Hematopoietic multipotent progenitor cell treated with erythropoietin and hydrocortisone succinate and interleukin-3 and kit ligand, for 4 days (in vitro differentiated cells): ENCODE measurements around the gene ANKRD30A.
"Not testable (repeated sequence)": the region's sequence is repeated elsewhere in the genome, so short reads cannot be mapped to it uniquely, and the experiment has no call there.

Experiments used
- DNase-seq: peaks from one replicate; pipeline ENCODE4 v3.0.0-alpha.2; 2015

The ANKRD30A gene

GRCh38 chr10:37269554-37270256 is 144.3 kb downstream of the ANKRD30A start:
- no peak for DNase-seq

- DNase-seq, result no peak
These were observed 149.9 kb downstream of the ANKRD30A start for GRCh38 chr10:37275216-37275777.

- no peak for DNase-seq
These were observed 159.7 kb downstream of the ANKRD30A start for GRCh38 chr10:37285063-37285462.

- no peak for DNase-seq
These were observed 164.6 kb downstream of the ANKRD30A start for GRCh38 chr10:37289833-37290464.

GRCh38 chr10:37301271-37301670 is 175.9 kb downstream of the ANKRD30A start:
- no peak for DNase-seq

GRCh38 chr10:37304036-37304435 is 178.6 kb downstream of the ANKRD30A start:
- DNase-seq, result no peak

- DNase-seq, result no peak
These were observed 189.0 kb downstream of the ANKRD30A start for GRCh38 chr10:37314350-37314749.

GRCh38 chr10:37314862-37315261 is 189.5 kb downstream of the ANKRD30A start:
- DNase-seq, result no peak

- DNase-seq, result no peak
These were observed 219.0 kb downstream of the ANKRD30A start for GRCh38 chr10:37344413-37344812.

- DNase-seq, result no peak
These were observed 254.6 kb downstream of the ANKRD30A start for GRCh38 chr10:37379991-37380390.

GRCh38 chr10:37381271-37381670 is 255.9 kb downstream of the ANKRD30A start:
- DNase-seq, result no peak

- DNase-seq, result no peak
These were observed 259.5 kb downstream of the ANKRD30A start for GRCh38 chr10:37384923-37385322.

GRCh38 chr10:37390926-37391325 is 265.5 kb downstream of the ANKRD30A start:
- peak; percentile 24 for DNase-seq

GRCh38 chr10:37400774-37401173 is 275.4 kb downstream of the ANKRD30A start:
- not testable (repeated sequence) for DNase-seq

GRCh38 chr10:37401225-37401624 is 275.8 kb downstream of the ANKRD30A start:
- DNase-seq, result no peak

GRCh38 chr10:37403776-37404175 is 278.4 kb downstream of the ANKRD30A start:
- no peak for DNase-seq
